HG03196 (cell line): ENCODE results near the gene UGT1A10.

Experiments
- ATAC-seq: cut with Tn5 transposase; IDR thresholded peaks from one replicate; pipeline ENCODE4 v1.9.1; 2021; ENCODE audit not compliant: unreplicated experiment

UGT1A10 gene

DNA sequence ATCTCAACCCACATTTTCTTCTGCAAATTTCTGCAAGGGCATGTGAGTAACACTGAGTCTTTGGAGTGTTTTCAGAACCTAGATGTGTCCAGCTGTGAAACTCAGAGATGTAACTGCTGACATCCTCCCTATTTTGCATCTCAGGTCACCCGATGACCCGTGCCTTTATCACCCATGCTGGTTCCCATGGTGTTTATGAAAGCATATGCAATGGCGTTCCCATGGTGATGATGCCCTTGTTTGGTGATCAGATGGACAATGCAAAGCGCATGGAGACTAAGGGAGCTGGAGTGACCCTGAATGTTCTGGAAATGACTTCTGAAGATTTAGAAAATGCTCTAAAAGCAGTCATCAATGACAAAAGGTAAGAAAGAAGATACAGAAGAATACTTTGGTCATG is 131.8 kb downstream of the UGT1A10 start:
- ATAC-seq = no peak

DNA sequence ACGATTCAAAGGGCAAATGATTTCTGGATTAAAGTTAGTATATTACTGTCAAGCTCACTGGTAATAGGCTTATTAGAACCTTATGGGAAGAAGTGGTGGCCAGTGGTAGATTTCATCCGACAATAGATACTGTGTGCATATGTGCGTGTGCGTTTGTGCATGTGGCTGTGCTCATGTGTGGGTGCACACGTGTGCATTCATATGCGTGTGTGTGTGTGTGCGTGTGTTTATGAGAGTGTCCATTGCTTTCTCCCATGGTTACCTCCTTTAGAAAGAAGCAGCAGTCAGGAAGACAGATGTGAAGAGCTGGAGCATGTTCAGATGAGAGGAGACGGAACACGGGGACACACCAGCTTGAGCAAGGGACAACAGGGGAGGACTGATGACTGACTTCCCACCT is 133.0 kb downstream of the UGT1A10 start:
- ATAC-seq = no peak

DNA sequence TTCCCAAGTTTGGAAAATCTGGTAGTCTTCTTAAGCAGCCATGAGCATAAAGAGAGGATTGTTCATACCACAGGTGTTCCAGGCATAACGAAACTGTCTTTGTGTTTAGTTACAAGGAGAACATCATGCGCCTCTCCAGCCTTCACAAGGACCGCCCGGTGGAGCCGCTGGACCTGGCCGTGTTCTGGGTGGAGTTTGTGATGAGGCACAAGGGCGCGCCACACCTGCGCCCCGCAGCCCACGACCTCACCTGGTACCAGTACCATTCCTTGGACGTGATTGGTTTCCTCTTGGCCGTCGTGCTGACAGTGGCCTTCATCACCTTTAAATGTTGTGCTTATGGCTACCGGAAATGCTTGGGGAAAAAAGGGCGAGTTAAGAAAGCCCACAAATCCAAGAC is 135.9 kb downstream of the UGT1A10 start:
- no peak for ATAC-seq

DNA sequence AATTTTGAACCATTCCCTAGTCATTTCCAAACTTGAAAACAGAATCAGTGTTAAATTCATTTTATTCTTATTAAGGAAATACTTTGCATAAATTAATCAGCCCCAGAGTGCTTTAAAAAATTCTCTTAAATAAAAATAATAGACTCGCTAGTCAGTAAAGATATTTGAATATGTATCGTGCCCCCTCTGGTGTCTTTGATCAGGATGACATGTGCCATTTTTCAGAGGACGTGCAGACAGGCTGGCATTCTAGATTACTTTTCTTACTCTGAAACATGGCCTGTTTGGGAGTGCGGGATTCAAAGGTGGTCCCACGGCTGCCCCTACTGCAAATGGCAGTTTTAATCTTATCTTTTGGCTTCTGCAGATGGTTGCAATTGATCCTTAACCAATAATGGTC is 136.3 kb downstream of the UGT1A10 start:
- no peak for ATAC-seq

DNA sequence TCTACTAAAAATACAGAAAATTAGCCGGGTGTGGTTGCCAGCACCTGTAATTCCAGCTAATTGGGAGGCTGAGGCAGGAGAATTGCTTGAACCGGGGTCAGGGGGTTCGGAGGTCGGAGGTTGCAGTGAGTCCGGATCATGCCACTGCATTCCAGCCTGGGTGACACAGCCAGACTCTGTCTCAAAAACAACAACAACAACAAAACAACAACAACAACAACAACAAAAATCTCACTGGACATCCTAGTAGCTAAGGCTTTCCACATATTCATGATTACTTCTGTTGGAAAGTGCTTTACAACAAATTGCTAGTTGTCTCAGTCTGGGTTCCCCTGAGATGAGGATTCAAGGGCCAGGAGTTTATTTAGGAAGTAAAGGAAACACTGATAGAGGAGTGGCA is 137.6 kb downstream of the UGT1A10 start:
- ATAC-seq = no peak

DNA sequence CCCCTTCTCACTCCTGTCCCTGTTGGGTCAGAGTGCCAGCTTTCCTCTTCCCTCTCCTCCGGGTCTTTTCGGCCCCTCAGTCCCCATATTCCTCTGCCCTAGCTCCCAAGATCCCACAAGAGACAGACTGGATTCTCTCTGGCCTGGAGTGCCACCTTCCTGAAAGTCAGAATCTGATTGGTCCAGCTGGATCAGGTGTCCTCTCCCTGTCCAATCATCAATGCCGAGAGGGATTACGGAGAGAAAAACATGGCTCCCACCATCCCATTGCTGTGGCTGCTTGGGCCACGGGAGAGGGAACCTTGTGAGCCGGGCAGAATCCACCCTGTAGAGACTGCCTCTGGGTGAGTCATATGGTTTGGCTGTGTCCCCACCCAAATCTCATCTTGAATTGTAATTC is 139.2 kb downstream of the UGT1A10 start:
- ATAC-seq = no peak

DNA sequence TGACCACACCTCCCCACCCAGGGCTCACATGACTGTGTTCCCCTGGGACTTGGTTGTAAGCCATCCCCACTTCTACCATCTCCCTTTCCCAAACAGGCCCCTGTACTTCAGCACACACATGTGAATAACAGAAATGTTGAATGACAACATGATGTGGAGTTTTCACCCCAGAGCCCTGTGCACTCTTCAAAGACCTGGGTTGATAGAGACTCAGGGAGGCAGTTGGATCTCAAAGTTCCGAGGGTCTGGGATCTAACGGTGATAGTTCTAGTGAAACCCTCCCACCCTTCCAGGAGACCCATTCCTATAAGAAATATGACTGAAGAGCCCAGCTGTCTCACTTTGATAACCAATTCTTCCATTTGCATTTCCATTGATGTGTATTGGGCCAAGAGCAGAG is 141.8 kb downstream of the UGT1A10 start, which contains the start of gene MROH2A:
Gene MROH2A, plus strand, starts transcription at position 301 of the 400 bp plus-strand sequence. CDS start 1,029 bp downstream, outside the sequence.
- no peak for ATAC-seq

DNA sequence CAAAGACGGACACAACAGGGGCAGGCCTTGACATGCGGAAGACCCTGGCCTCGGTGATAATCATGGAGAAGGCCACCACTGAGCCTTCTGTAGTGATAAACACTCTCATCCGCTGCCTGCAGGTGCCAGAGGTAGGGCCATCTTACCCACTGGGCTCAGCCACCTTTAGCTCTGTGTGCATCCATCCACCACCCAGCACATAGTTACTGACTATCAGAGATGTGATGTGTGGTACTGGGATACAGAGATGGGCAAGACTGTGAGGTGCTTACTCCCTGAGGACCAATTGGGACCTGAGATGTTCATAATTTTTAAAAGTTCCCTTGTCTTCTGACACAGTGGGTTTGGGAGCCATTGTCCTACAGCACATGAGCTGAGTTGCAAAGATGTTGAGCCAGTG is 143.5 kb downstream of the UGT1A10 start:
- ATAC-seq = no peak

DNA sequence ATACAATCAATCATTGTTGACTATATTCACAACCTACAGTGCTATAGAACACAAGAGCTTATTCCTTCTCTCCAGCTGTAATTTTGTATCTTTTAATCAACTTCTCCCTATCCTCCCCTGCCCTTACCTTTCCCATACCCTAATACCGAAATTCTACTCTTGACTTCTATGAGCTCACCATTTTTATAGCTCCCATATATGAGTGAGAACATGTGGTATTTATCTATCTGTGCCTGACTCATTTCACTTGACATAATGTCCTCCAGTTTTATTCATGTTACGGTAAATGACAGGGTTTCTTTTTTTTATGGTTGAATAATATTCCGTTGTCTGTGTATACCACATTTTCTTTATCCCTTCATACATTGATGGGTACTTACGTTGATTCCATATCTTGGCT is 144.5 kb downstream of the UGT1A10 start:
- no peak for ATAC-seq

DNA sequence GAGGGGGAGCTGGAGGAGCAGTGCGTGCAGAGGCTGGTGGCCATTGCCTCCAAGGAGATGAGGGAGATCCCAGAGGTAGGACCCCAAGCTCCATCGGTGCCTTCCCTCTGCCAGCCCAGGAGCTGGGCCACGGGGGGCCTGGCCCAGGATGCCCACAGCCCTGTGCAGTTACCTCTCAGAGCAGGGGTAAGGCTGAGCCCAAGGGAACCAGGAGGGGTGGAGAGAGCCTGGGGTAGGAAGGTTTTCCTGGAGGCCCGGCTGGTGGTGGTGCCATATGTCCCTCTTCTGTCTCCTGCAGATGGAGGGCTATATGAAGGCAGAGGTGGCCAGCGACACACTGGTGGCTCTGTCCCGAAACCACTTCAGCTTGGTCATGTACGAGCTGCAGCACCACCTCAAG is 153.3 kb downstream of the UGT1A10 start:
- no peak for ATAC-seq

DNA sequence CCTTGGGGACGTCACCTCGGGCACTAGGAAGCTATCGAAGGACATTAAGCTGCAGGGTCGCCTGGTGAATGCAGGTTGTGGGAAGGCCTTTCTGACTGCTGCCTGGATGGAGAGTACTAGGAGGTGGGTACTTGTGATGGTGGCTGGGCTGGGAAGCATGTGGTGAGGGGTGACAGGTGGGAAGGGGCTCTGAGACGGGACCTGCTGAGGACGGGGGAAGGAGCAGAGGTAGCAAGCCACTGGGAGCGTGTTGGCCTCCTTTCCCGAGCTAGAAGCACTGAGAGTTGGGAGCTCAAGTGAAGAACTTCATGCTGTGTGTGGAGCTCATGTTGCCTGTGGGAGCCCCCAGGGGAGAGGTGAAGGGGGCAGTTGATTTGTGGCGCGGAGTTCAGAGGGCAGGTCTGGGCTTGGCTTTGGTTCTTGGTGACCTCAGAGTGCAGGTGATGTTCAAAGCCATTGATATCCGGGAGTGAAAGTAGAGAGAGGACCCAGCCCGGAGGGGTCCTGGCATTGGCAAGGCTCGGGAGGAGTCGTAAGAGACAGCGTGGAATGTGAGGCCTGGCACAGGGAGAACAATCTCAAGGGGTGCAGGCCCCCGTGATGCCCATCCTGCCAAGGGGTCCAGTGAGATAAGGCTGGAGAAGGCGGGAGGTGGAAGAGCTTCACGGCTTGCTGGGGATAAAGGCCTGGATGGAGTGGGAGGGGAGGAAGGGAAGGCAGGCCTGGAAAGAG is 155.1 kb downstream of the UGT1A10 start:
- ATAC-seq = no peak

DNA sequence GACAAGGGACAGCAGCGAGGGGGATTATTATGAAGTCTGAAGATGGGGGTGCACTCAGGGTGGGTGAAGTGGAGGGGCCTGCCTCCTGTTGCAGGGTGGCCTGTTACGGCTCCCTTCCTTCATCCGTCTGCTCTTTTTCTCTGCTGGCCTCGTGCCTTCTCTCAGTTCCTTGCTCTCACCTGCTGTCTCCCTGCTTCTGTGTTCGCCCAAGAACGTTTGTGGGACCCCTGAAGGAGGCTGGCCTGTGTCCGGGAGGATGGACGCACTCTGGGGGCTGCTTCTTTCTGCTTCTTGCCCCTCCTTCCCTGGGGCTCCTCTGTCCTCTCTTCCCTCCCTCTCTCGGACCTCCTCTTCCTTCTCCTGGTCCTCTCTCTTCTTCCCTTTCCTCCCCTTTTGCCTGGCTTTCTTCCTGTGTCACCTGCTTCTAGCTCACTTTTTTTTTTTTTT is 155.7 kb downstream of the UGT1A10 start:
- ATAC-seq = no peak

DNA sequence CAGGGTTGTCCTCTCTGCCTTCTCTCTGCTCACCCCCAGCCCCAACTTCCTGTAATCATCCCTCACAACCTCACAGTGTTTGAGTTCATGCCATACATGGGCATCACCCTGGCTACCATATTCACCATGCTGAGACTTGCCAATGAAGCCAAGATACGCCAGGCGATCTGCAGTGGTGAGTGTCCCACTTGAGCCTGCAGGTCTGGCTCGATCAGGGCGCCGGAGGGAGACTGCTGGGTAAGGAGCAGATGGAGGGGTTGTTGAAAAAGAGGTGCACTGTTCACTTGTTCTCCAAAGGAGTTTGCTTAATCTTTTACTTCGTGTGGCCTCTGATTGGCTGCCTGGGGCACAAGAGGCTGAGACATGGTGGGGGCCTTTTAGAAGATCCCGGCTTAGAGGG is 156.5 kb downstream of the UGT1A10 start:
- ATAC-seq = no peak

DNA sequence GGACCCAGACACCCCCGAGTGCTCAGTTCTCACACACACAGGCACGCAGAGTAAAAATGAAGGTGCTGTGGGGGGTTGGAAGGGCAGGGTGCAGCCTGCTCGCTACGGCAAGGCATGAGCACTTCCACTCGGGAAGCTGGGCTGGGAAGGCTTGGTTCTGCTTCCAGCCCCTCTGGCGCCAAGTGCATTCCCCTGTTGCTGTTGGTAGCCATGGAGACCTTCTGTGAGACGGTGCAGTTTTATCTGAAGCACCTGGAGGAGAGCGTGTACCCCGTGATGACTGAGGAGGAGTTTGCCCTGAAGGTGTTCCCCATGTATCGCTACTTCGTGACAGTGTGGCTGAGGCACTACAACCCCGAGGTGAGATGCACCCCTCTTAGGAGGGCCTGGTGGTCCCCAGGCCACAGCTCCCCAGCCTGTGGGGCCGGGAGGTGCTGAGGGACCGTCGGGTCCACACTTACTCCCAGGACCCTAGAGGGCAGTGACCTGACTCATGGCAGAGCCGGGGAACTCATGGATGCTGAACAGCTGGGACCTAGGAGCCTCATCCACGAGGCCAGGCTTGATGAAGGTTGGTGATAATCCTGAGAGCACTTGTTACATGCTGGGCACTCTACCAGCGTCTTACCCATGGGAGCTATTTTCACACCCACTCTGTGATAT is 157.3 kb downstream of the UGT1A10 start:
- ATAC-seq = no peak

DNA sequence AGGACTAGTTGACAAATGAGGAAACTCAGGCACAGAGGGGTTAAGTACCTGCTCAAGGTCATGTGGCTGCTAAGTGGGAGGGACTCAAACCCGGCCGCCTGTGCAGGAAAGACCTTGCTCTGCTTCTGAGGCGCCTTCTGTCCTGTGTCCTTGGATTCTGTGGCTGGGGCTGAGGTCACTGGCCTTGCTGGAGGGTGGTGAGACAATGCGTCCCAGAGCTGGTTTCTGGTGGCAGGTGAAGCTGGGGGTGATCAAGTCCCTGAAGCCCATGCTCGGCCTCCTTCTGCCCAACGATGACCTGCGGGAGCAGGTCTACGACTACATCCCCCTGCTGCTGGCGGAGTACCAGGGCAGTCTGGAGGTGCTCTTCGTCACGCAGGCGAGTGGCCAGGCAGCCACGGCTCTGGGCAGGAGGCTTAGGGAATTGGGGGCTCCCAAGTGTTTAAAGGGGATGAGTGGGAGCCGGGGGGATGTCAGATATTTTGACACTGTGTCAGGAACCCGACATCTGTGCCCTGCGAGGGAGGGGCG is 157.9 kb downstream of the UGT1A10 start:
- ATAC-seq = no peak

DNA sequence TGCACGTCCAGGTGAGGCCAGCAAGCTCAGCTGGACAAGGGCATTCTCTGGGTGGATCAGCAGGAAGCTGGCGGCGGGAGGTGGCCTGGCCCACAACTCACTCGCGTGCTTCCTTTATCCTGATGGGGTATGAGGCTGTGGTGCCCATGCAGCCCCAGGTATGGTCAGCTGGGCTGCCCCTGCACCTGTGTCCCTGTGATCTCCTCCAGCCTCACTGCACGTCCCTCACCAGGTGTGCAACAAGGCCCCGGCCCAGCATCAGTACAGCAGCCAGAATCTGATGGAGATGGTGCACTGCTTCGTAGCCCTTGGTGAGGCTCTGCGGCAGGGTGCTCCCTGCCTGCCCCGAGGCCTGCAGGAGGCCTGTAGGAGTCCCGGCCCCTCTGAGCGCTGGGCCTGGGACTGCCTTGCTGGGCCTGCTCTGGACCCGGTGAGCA is 159.5 kb downstream of the UGT1A10 start:
- no peak for ATAC-seq

DNA sequence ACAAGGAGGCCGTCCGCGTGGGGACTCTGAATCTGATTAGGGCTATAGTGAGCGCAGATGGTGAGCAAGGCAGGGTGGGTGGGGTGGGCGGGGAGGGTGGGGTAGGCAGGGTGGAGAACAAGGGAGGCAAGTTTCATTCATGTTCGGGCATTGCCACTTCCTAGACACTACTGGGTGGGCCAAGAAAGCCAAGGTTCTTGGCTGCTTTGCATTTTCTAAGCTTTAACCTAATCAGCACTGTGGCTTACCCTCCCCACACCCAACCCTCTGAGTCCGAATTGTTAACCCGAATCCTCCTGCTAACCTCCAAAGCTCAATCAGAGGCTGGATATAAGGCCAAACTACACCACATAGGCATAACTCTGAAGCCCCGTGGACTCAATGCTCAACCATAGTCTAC is 160.0 kb downstream of the UGT1A10 start:
- ATAC-seq = no peak

DNA sequence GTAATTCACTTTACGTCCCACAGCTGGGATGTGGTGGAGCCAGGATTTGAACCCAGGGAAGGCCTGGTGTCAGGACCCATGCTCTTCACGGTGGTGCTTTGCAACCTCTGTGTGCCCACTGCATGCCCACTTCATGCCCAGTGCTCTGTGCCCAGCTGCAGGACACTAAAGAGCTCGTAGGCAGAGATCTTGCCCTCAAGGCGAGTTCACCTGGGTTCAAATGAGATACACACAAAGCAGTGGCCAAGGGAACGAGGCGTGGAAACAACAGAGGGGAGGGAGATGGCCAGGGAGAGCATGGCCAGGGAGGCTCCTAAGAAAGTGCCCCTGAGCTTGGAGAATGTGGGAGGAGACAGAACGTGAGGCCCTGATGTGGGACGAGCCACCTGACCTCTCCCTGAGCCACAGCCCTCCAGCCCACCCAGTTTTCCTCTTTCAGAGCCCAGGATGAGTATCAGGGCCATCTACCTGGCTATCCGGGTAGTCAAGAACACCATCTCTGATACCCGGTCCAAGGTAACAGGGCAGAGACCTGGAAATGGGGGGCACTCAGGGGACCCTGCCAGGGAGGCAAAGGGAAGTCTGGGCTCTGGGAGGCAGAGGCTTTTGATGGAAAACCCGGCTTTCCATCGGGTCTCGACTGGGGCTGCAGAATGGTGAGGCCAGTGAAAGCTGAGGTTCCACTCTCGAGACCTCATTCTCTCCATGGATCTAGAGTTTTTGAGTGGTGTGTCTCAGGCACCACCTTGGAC is 162.3 kb downstream of the UGT1A10 start:
- ATAC-seq = no peak

DNA sequence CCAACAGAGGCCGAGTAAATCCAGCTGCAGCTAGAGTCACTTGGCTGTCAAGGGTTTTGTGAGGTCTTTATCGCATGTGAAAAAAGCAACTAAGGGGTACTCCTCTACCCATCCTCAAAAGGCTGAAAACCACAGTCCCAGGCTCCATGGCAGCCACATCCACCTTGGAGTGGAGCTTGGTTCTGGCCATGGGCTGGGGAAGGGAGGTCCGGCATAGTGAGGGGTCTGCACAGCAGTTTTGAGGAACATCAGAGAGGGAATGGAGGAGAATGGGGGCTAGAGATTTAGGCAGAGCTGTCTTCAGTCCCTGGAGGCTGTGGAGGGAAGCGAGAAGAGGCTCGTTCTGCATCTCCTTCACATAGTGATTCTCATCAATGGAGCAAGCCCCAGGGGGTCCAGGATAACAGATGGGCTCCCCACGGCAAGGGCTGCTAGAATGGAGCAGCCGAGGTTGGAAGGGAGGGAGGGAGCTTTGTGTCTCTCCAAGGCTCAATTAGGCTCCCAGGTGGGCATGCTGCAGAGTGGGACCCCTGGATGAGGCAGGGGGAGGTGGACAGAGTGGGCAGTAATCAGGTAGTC is 162.9 kb downstream of the UGT1A10 start:
- ATAC-seq = no peak

DNA sequence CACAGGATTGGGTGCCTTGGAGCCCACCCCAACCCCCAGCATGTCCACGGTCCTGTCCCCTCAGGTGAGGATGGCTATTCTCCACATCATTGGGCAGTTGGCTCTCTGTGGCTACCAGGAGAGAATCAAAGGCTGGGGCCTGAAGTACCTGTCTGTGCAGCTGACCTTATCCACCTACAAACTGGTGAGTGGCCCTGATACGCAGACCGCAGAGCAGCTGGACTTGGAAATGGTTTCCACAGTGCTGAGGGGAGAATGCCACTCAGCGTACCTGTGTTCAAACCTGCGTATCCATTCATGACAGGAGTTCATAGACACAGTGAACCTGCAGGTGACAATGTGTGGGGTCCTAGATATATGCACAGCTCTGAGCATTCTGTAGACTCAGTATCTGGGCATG is 163.5 kb downstream of the UGT1A10 start:
- no peak for ATAC-seq

DNA sequence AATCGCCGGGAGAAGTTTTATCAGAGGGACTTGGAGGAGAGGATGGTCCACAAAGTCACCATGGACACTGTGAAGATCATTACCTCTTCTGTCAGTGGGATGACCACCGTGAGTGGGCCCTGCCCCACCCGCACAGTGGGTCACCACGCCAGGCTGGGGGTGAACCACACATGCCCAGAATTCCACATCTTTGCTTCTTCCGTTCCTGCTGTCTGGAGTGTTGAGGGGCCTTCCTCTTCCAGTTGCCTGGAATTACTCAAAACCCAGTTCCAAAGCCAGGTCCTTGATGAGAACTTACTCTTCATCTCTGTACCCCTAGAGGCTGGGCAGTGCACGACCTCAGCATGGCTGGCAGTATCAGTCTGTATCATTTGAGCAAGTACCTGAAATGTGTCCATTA is 164.0 kb downstream of the UGT1A10 start:
- no peak for ATAC-seq
